Subcutaneous abdominal adipose tissue (tissue), 5 donors: ENCODE results near the gene C22orf23.

Experiments
- H3K27ac ChIP-seq: one replicate; pipeline ENCODE4 v1.7.0; 2013; ENCODE audit warnings: low read depth, mild to moderate bottlenecking, inconsistent platforms, low read length, moderate library complexity
- H3K27me3 ChIP-seq, 5 donors: one replicate each; pipeline ENCODE4 v1.7.0; 2013; ENCODE audit warnings: low read length in 5 of 5, inconsistent platforms in 1 of 5; ENCODE audit not compliant: control insufficient read depth in 5 of 5, insufficient read depth in 4 of 5
- H3K36me3 ChIP-seq, 5 donors: one replicate each; pipeline ENCODE4 v1.7.0; 2013; ENCODE audit warnings: low read length in 5 of 5; ENCODE audit not compliant: control insufficient read depth in 5 of 5, insufficient read depth in 5 of 5
- H3K4me1 ChIP-seq, 5 donors: one replicate each; pipeline ENCODE4 v1.7.0; 2013; ENCODE audit warnings: low read length in 5 of 5, mild to moderate bottlenecking in 3 of 5, moderate library complexity in 1 of 5; ENCODE audit not compliant: control insufficient read depth in 5 of 5, insufficient read depth in 5 of 5
- H3K4me3 ChIP-seq, 5 donors: one replicate each; pipeline ENCODE4 v1.7.0; 2013; ENCODE audit warnings: low read length in 5 of 5, low read depth in 1 of 5
- H3K9ac ChIP-seq, 5 donors: one replicate each; pipeline ENCODE4 v1.7.0; 2013; ENCODE audit warnings: low read length in 5 of 5, mild to moderate bottlenecking in 4 of 5, moderate library complexity in 3 of 5
- H3K9me3 ChIP-seq, 5 donors: one replicate each; pipeline ENCODE4 v1.7.0; 2013; ENCODE audit warnings: low read length in 5 of 5; ENCODE audit not compliant: control insufficient read depth in 5 of 5
- donor health status: healthy.
- donor health status: healthy.
- donor health status: healthy.
- donor health status: healthy.
- donor health status: healthy.

Gene C22orf23

GRCh38 chr22:37953437-37954179 lies at the start of gene C22orf23, which contains the start of gene POLR2F:
Gene C22orf23, minus strand, starts transcription at chr22:37953601. Its CDS starts 452 bp downstream, at chr22:37953149.
Gene POLR2F, plus strand, starts transcription at chr22:37953699. Its CDS starts 89 bp downstream, at chr22:37953788.
- H3K27me3 ChIP-seq = no peaks in the 10 kb centered on the region
- no peaks in the 10 kb centered on the region for H3K9me3 ChIP-seq
- H3K4me3 ChIP-seq = peak within 1 kb of the TSS; percentile 81 to 97 (median 96)
- H3K36me3 ChIP-seq = peaks cover 6 to 20% (median 19%) of the 10 kb centered on the region in 5 donors
- H3K4me1 ChIP-seq = peaks cover 2 to 26% (median 24%) of the 10 kb centered on the region in 5 donors
- H3K9ac ChIP-seq = peak within 1 kb of the TSS in 4 of 5 donors; percentile 97 to 99 (median 98)
- H3K27ac ChIP-seq = peak within 1 kb of the TSS; percentile 81

GRCh38 chr22:37999640-38000272 lies 46.4 kb upstream of the C22orf23 start:
- Histone ChIP-seq H3K9ac (no peak overlapping the region), H3K27me3 (no peaks in the 10 kb centered on the region), H3K36me3 (no peaks in the 10 kb centered on the region), H3K4me3 (no peak overlapping the region), H3K27ac (no peak overlapping the region), H3K4me1 (peaks cover 0 to 8% (median 3%) of the 10 kb centered on the region in 5 donors), H3K9me3 (no peaks in the 10 kb centered on the region)

- Histone ChIP-seq H3K36me3 (no peaks in the 10 kb centered on the region), H3K27me3 (no peaks in the 10 kb centered on the region), H3K4me3 (no peak overlapping the region), H3K9ac (no peak overlapping the region), H3K9me3 (no peaks in the 10 kb centered on the region), H3K4me1 (peaks cover 0 to 8% (median 3%) of the 10 kb centered on the region in 5 donors), H3K27ac (no peak overlapping the region)
These were observed 45.8 kb upstream of the C22orf23 start for GRCh38 chr22:37999236-37999635.

- Histone ChIP-seq H3K27me3 (no peaks in the 10 kb centered on the region), H3K9me3 (no peaks in the 10 kb centered on the region), H3K4me1 (peaks cover 0 to 8% (median 3%) of the 10 kb centered on the region in 5 donors), H3K27ac (no peak overlapping the region), H3K36me3 (no peaks in the 10 kb centered on the region), H3K9ac (no peak overlapping the region), H3K4me3 (no peak overlapping the region)
These were observed 45.1 kb upstream of the C22orf23 start for GRCh38 chr22:37998543-37998942.

- no peak overlapping the region for H3K4me3 ChIP-seq
- H3K27ac ChIP-seq = no peak overlapping the region
- H3K9me3 ChIP-seq = no peaks in the 10 kb centered on the region
- H3K27me3 ChIP-seq = no peaks in the 10 kb centered on the region
- peaks cover 0 to 8% (median 3%) of the 10 kb centered on the region in 5 donors for H3K4me1 ChIP-seq
- no peaks in the 10 kb centered on the region for H3K36me3 ChIP-seq
- H3K9ac ChIP-seq = no peak overlapping the region
These were observed 43.3 kb upstream of the C22orf23 start for GRCh38 chr22:37996515-37997246.

- Histone ChIP-seq H3K9ac (no peak overlapping the region), H3K4me3 (no peak overlapping the region), H3K27me3 (no peaks in the 10 kb centered on the region), H3K27ac (no peak overlapping the region), H3K9me3 (no peaks in the 10 kb centered on the region), H3K4me1 (peaks cover 0 to 8% (median 3%) of the 10 kb centered on the region in 5 donors), H3K36me3 (no peaks in the 10 kb centered on the region)
These were observed 42.7 kb upstream of the C22orf23 start for GRCh38 chr22:37996079-37996478.

- no peak overlapping the region for H3K9ac ChIP-seq
- no peaks in the 10 kb centered on the region for H3K36me3 ChIP-seq
- H3K27me3 ChIP-seq = no peaks in the 10 kb centered on the region
- peaks cover 0 to 8% (median 3%) of the 10 kb centered on the region in 5 donors for H3K4me1 ChIP-seq
- no peak overlapping the region for H3K4me3 ChIP-seq
- no peak overlapping the region for H3K27ac ChIP-seq
- no peaks in the 10 kb centered on the region for H3K9me3 ChIP-seq
These were observed 42.1 kb upstream of the C22orf23 start for GRCh38 chr22:37995460-37995859.

- Histone ChIP-seq H3K27ac (no peak overlapping the region), H3K27me3 (no peaks in the 10 kb centered on the region), H3K4me1 (peaks cover 0 to 5% (median 1%) of the 10 kb centered on the region in 5 donors), H3K9ac (no peak overlapping the region), H3K9me3 (no peaks in the 10 kb centered on the region), H3K36me3 (no peaks in the 10 kb centered on the region), H3K4me3 (no peak overlapping the region)
These were observed 41.6 kb upstream of the C22orf23 start for GRCh38 chr22:37994982-37995381.

GRCh38 chr22:37994049-37994448 lies 40.6 kb upstream of the C22orf23 start:
- Histone ChIP-seq H3K4me3 (no peak overlapping the region), H3K4me1 (peaks cover 0 to 3% (median 0%) of the 10 kb centered on the region in 5 donors), H3K9me3 (no peaks in the 10 kb centered on the region), H3K9ac (no peak overlapping the region), H3K36me3 (no peaks in the 10 kb centered on the region), H3K27me3 (no peaks in the 10 kb centered on the region), H3K27ac (no peak overlapping the region)
